HepG2 (cell line): ENCODE results near the gene MFSD11. TPM values are rescaled to one million over a fixed set of nuclear protein-coding genes. Genes with fewer than 3 reads are reported as not detected.

Experiments
- DDIT3 ChIP-seq: sonication (generic); formaldehyde crosslinking; IDR thresholded peaks from 2 replicates; pipeline ENCODE4 v1.4.0; 2020; ENCODE audit warnings: mild to moderate bottlenecking, missing genetic modification reagents
- GTF3A ChIP-seq: sonication (generic); formaldehyde crosslinking; conservative IDR thresholded peaks from 2 replicates; pipeline ENCODE4 v1.4.0; 2020; ENCODE audit warnings: mild to moderate bottlenecking, missing genetic modification reagents
- KIAA2018 ChIP-seq: sonication (generic); formaldehyde crosslinking; IDR thresholded peaks from 2 replicates; pipeline ENCODE4 v1.5.0; 2020; ENCODE audit warnings: mild to moderate bottlenecking, missing genetic modification reagents, borderline replicate concordance
- LRRFIP1 ChIP-seq: sonication (generic); formaldehyde crosslinking; conservative IDR thresholded peaks from 2 replicates; pipeline ENCODE4 v1.4.0; 2020; ENCODE audit warnings: missing genetic modification reagents
- PAXIP1 ChIP-seq: sonication (generic); formaldehyde crosslinking; conservative IDR thresholded peaks from 2 replicates; pipeline ENCODE4 v1.4.0; 2020; ENCODE audit warnings: mild to moderate bottlenecking, missing genetic modification reagents, moderate library complexity
- SIN3B ChIP-seq: fragments of 150-350 bp; IDR thresholded peaks from 2 replicates; pipeline ENCODE4 v1.6.1; 2014; ENCODE audit warnings: low read length
- ZFP36 ChIP-seq: fragments of 150-350 bp; IDR thresholded peaks from 2 replicates; pipeline ENCODE4 v1.6.1; 2018; ENCODE audit warnings: borderline replicate concordance, low read length, low read depth; ENCODE audit not compliant: partially characterized antibody
- ZNF24 ChIP-seq: fragments of 450-650 bp; IDR thresholded peaks from 2 replicates; pipeline ENCODE4 v1.6.1; 2017; ENCODE audit warnings: antibody characterized with exemption, mild to moderate bottlenecking
- ZNF503 ChIP-seq: sonication (generic); formaldehyde crosslinking; IDR thresholded peaks from 2 replicates; pipeline ENCODE4 v1.4.0; 2020; ENCODE audit warnings: missing genetic modification reagents
- ZNF780A ChIP-seq: sonication (generic); formaldehyde crosslinking; IDR thresholded peaks from 2 replicates; pipeline ENCODE4 v1.8.0; 2022; ENCODE audit warnings: mild to moderate bottlenecking, missing genetic modification reagents, moderate library complexity
- ZSCAN31 ChIP-seq: sonication (generic); formaldehyde crosslinking; IDR thresholded peaks from 2 replicates; pipeline ENCODE4 v1.5.0; 2020; ENCODE audit warnings: low read depth, mild to moderate bottlenecking, missing genetic modification reagents
- polyA plus RNA-seq, 8 experiments: library from polyadenylated mRNA; depleted of rRNA in 3 of 8; stranded (reverse) in 7 of 8; unstranded in 1 of 8; fragments of >200 nt; fragmentation: Illumina TruSeq in 4 of 8; extraction: Trizol in 4 of 8; gene quantifications; 2 replicates each; pipeline versions ENCODE4 v1.2.1 to v1.2.3, GENCODE V29; 2011 to 2016; ENCODE audit warnings: low read depth in 4 of 8, missing spikeins in 1 of 8, mixed read lengths in 1 of 8; ENCODE audit not compliant: insufficient read depth in 1 of 8
- total RNA-seq, 5 experiments: library from RNA; depleted of rRNA; stranded (reverse); fragments of >200 nt; fragmentation: Illumina TruSeq; extraction: Trizol; gene quantifications; 2 replicates each; pipeline ENCODE4 v1.2.3, GENCODE V29; 2016; ENCODE audit warnings: low read depth in 1 of 5

The MFSD11 gene
- total and polyA plus RNA-seq, 2 of the 13 experiments (the other 11 are each of a cell fraction or from before 2014, with no cell fraction given) = 26.1 to 36.3 TPM

GRCh38 chr17:76700617-76701470, 37.1 kb upstream of the MFSD11 start (continued):
- TF ChIP-seq KIAA2018 (CRISPR knock-in tag) (no peak), ZNF24 (no peak), ZFP36 (no peak), SIN3B (no peak), ZNF503 (CRISPR knock-in tag) (no peak), LRRFIP1 (CRISPR knock-in tag) (no peak), ZNF780A (CRISPR knock-in tag) (no peak), GTF3A (no peak), PAXIP1 (CRISPR knock-in tag) (peak; percentile 86), ZSCAN31 (CRISPR knock-in tag) (peak; percentile 3; the same call in 1 of the 2 replicates), DDIT3 (no peak)
